ENCODE data around the gene IL18BP. TPM values are rescaled to one million over a fixed set of nuclear protein-coding genes. Genes with fewer than 3 reads are reported as not detected.
A peak's percentile ranks its signal among the peaks of the same experiment; 100 is the strongest.

The IL18BP gene
- total RNA-seq, 1 donor from 2014 or later = 2.1 TPM

GRCh38 chr11:72010529-72011233, 12.0 kb downstream of the IL18BP start:
- Histone ChIP-seq H3K36me3 (ENCODE audit: control insufficient read depth, insufficient read depth, low read length) (peaks cover 77% of the 10 kb centered on the region), H3K27me3 (ENCODE audit: control insufficient read depth, insufficient read depth, low read length) (no peaks in the 10 kb centered on the region), H3K4me3 (ENCODE audit: low read depth, low read length) (no peak overlapping the region)
- no peak for TF ChIP-seq CTCF (IDR thresholded peaks at IDR 0.05; ENCODE audit: insufficient read depth, low read length, severe bottlenecking)
- DNase-seq (ENCODE audit: low read depth) (no peak), FAIRE-seq (no peak)

GRCh38 chr11:72012091-72012630, 13.5 kb downstream of the IL18BP start:
- peaks cover 75% of the 10 kb centered on the region for H3K36me3 ChIP-seq (ENCODE audit: control insufficient read depth, insufficient read depth, low read length)
- no peaks in the 10 kb centered on the region for H3K27me3 ChIP-seq (ENCODE audit: control insufficient read depth, insufficient read depth, low read length)
- no peak for TF ChIP-seq CTCF (IDR thresholded peaks at IDR 0.05; ENCODE audit: insufficient read depth, low read length, severe bottlenecking)
- peak; percentile 23 for FAIRE-seq
- no peak overlapping the region for H3K4me3 ChIP-seq (ENCODE audit: low read depth, low read length)
- DNase-seq (ENCODE audit: low read depth) = no peak

- Histone ChIP-seq H3K4me3 (ENCODE audit: low read depth, low read length) (no peak overlapping the region), H3K36me3 (ENCODE audit: control insufficient read depth, insufficient read depth, low read length) (peaks cover 76% of the 10 kb centered on the region), H3K27me3 (ENCODE audit: control insufficient read depth, insufficient read depth, low read length) (no peaks in the 10 kb centered on the region)
- peak; percentile 21 for DNase-seq (ENCODE audit: low read depth)
- TF ChIP-seq CTCF (IDR thresholded peaks at IDR 0.05; ENCODE audit: insufficient read depth, low read length, severe bottlenecking) = no peak
- no peak for FAIRE-seq
Observed at GRCh38 chr11:72012897-72013721, 14.4 kb downstream of the IL18BP start.

DNA sequence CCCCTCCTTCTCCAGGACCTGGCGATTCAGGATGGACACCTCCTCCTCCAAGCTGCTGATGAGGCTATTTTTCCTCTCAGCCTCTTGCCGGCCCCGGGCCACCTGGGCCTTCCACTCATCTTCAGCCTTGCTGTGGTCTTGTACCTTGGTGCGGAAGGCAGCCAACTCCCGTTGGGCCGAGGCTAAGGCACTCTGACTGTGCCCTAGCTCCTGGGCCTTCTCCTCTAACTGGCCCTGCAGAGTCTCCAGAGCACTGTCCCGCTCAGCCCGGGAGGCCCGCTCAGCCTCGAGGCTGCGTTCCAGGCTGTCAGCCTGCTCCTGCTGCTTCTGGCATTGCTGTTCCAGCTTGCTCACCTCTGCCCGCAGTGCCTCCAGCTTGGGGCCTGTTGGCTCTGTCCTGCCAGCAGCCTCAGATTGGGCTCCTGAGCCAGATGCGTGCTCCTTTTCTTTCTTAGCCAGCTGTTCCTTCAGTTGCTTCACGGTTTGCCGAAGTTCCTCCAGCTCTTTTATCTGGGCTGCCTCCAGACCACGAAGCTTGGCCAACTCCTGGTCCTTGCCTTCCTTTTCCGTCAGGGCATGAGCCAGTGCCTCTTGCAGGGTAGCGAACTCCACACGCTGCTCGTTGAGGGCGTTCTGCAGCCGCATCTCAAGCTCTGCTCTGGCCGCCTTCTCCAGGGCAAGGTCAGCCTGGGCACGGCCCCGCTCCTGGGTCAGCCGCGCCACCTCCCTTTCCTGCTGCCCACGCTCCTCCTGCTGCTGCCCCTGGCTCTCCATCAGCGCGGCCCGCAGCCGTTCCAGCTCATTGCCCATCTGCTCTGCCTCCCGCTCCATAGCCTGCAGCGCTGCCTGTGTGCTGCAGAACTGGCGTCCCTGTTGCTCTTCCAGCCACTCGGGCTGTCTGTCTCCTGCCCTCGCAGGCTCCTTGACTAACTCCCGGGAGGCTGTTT, 15.3 kb downstream of the IL18BP start:
- no peak overlapping the region for H3K4me3 ChIP-seq (ENCODE audit: low read depth, low read length)
- TF ChIP-seq CTCF (IDR thresholded peaks at IDR 0.05; ENCODE audit: insufficient read depth, low read length, severe bottlenecking) = no peak
- no peak for DNase-seq (ENCODE audit: low read depth)
- FAIRE-seq = no peak
- H3K27me3 ChIP-seq (ENCODE audit: control insufficient read depth, insufficient read depth, low read length) = no peaks in the 10 kb centered on the region
- peaks cover 78% of the 10 kb centered on the region for H3K36me3 ChIP-seq (ENCODE audit: control insufficient read depth, insufficient read depth, low read length)

DNA sequence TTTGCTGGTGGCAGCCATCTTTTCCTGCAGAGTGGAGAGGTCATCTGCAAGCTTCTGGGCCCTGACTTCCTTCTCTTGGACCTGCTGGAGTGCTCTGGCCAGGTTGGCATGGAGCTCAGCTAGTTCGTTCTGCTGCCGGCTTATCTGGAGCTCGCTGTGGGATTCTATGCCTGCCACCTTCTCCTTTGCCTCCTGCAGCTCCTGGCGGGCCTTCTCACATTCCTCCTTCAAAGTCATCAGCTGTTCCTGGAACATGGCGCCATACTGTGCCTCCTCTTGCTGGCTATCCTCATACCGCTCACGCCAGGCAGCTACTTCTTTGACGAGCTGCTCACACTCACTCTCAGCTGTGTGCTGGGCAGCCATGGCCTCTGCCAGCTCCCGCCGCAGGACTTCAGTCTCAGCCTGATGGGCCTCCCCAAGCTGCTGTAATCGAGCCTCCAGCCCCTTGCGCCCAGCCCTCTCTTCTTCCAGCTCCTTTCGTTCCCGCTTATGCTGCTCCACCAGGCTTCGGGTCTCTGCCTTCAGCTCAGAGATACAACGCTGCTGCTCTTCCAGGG, 16.1 kb downstream of the IL18BP start:
- TF ChIP-seq CTCF (IDR thresholded peaks at IDR 0.05; ENCODE audit: insufficient read depth, low read length, severe bottlenecking) = no peak
- DNase-seq (ENCODE audit: low read depth) (no peak), FAIRE-seq (no peak)

More for the DNA sequence above, 16.1 kb downstream of the IL18BP start:
- Histone ChIP-seq H3K4me3 (ENCODE audit: low read depth, low read length) (no peak overlapping the region), H3K36me3 (ENCODE audit: control insufficient read depth, insufficient read depth, low read length) (peaks cover 82% of the 10 kb centered on the region), H3K27me3 (ENCODE audit: control insufficient read depth, insufficient read depth, low read length) (no peaks in the 10 kb centered on the region)

Measured in bronchial epithelial cell (primary cell).